IMR-90 (cell line): ENCODE measurements around the gene ZNF584. TPM values are rescaled to one million over a fixed set of nuclear protein-coding genes. Genes with fewer than 3 reads are reported as not detected.
A peak's percentile ranks its signal among the peaks of the same experiment; 100 is the strongest.

Experiments
- ATAC-seq: fragments of 200-7000 bp; cut with Tn5 transposase; 2 replicates; pipeline ENCODE4 v1.9.1; 2020; ENCODE audit warnings: low read depth, mild to moderate bottlenecking, moderate library complexity
- BruUV-seq: library from RNA; stranded (reverse); fragments of 400-500 nt; replicated peaks from 2 replicates; lab custom pipeline; 2021; lab: Mats Ljungman, UMichigan
- CTCF ChIA-PET: fragments of 300-600 bp; formaldehyde crosslinking; extraction: SDS; loops from one replicate; lab custom pipeline; 2021; ENCODE audit warnings: antibody characterized with exemption; lab: Yijun Ruan, JAX
- POLR2A ChIA-PET: fragments of 300-600 bp; sonication (Branson Sonifier 250); formaldehyde crosslinking; loops from one replicate; lab custom pipeline; 2022; ENCODE audit warnings: antibody characterized with exemption; ENCODE audit not compliant: unreplicated experiment; lab: Charles Lee
- DNase-seq: peaks from one replicate; pipeline ENCODE4 v3.0.0; 2013
- H2AFZ ChIP-seq: replicated peaks from 2 replicates; pipeline ENCODE3; 2013; ENCODE audit warnings: low read length, mild to moderate bottlenecking; ENCODE audit not compliant: poor library complexity
- H2AK5ac ChIP-seq: 2 replicates; pipeline ENCODE4 v1.6.1; 2013; ENCODE audit warnings: low read depth, low read length, inconsistent platforms
- H2AK9ac ChIP-seq: replicated peaks from 2 replicates; pipeline ENCODE3; 2013; ENCODE audit warnings: mild to moderate bottlenecking, low read depth, low read length, moderate library complexity; ENCODE audit not compliant: poor library complexity
- H2BK120ac ChIP-seq: 2 replicates; pipeline ENCODE4 v1.6.1; 2013; ENCODE audit warnings: low read depth, low read length, inconsistent platforms
- H2BK15ac ChIP-seq: 3 replicates; pipeline ENCODE4 v1.6.1; 2013; ENCODE audit warnings: low read depth, low read length, inconsistent platforms
- H2BK20ac ChIP-seq: 2 replicates; pipeline ENCODE4 v1.6.1; 2013; ENCODE audit warnings: low read depth, mild to moderate bottlenecking, inconsistent platforms, low read length, moderate library complexity
- H2BK5ac ChIP-seq: 2 replicates; pipeline ENCODE4 v1.6.1; 2013; ENCODE audit warnings: mild to moderate bottlenecking, low read depth, low read length, inconsistent platforms; ENCODE audit not compliant: poor library complexity, severe bottlenecking
- H3K14ac ChIP-seq: replicated peaks from 2 replicates; pipeline ENCODE4 v1.6.1; 2013; ENCODE audit warnings: low read depth, low read length, inconsistent platforms
- H3K18ac ChIP-seq: 2 replicates; pipeline ENCODE4 v1.6.1; 2013; ENCODE audit warnings: low read depth, low read length, control low read depth
- H3K23ac ChIP-seq: 2 replicates; pipeline ENCODE4 v1.6.1; 2013; ENCODE audit warnings: low read depth, low read length, inconsistent platforms
- H3K27ac ChIP-seq: 2 replicates; pipeline ENCODE4 v1.5.1; 2013; ENCODE audit warnings: mild to moderate bottlenecking, control low read depth, low read length; ENCODE audit not compliant: insufficient read depth
- H3K27me3 ChIP-seq: 2 replicates; pipeline ENCODE4 v1.6.1; 2013; ENCODE audit warnings: low read length; ENCODE audit not compliant: control insufficient read depth, insufficient read depth
- H3K36me3 ChIP-seq: 2 replicates; pipeline ENCODE4 v1.6.1; 2013; ENCODE audit warnings: low read length, mixed read lengths; ENCODE audit not compliant: control insufficient read depth, insufficient read depth
- H3K4ac ChIP-seq: 2 replicates; pipeline ENCODE4 v1.6.1; 2013; ENCODE audit warnings: low read depth, low read length, inconsistent platforms
- H3K4me1 ChIP-seq: 2 replicates; pipeline ENCODE4 v1.6.1; 2013; ENCODE audit warnings: low read length, mixed read lengths; ENCODE audit not compliant: control insufficient read depth, insufficient read depth
- H3K4me2 ChIP-seq: 2 replicates; pipeline ENCODE4 v1.6.1; 2013; ENCODE audit warnings: low read depth, mild to moderate bottlenecking, control low read depth, low read length, moderate library complexity
- H3K4me3 ChIP-seq: 2 replicates; pipeline ENCODE4 v1.5.1; 2013; ENCODE audit warnings: low read depth, mild to moderate bottlenecking, control low read depth, low read length, moderate library complexity; ENCODE audit not compliant: insufficient read depth
- H3K56ac ChIP-seq: 2 replicates; pipeline ENCODE4 v1.6.1; 2013; ENCODE audit warnings: low read length, inconsistent platforms; ENCODE audit not compliant: insufficient read depth; ENCODE audit errors: extremely low read depth
- H3K79me1 ChIP-seq, 2 experiments: 2 replicates each; pipeline ENCODE4 v1.6.1; 2013; ENCODE audit warnings: low read length in 2 of 2, inconsistent platforms in 1 of 2, low read depth in 1 of 2
- H3K9ac ChIP-seq: 2 replicates; pipeline ENCODE4 v1.6.1; 2013; ENCODE audit warnings: low read depth, low read length, control low read depth
- H3K9me1 ChIP-seq: 2 replicates; pipeline ENCODE4 v1.6.1; 2013; ENCODE audit warnings: low read length, inconsistent platforms; ENCODE audit not compliant: insufficient read depth
- H3K9me3 ChIP-seq: 2 replicates; pipeline ENCODE4 v1.6.1; 2013; ENCODE audit warnings: low read length; ENCODE audit not compliant: control insufficient read depth, insufficient read depth
- H4K20me1 ChIP-seq: 2 replicates; pipeline ENCODE4 v1.6.1; 2013; ENCODE audit warnings: low read length, inconsistent platforms; ENCODE audit not compliant: insufficient read depth
- H4K5ac ChIP-seq: 2 replicates; pipeline ENCODE4 v1.6.1; 2013; ENCODE audit warnings: mild to moderate bottlenecking, low read depth, low read length, control low read depth
- H4K8ac ChIP-seq, 2 experiments: 2 replicates each; pipeline ENCODE4 v1.6.1; 2013; ENCODE audit warnings: low read depth in 2 of 2, low read length in 2 of 2, control low read depth in 1 of 2, inconsistent platforms in 1 of 2
- H4K91ac ChIP-seq: 2 replicates; pipeline ENCODE4 v1.6.1; 2013; ENCODE audit warnings: low read depth, low read length, inconsistent platforms; ENCODE audit not compliant: insufficient read depth
- CEBPB ChIP-seq: IDR thresholded peaks from 2 replicates; pipeline ENCODE4 v1.6.1; 2012; ENCODE audit warnings: low read depth, low read length, improper control_type of control experiment
- CHD1 ChIP-seq: IDR thresholded peaks from 2 replicates; pipeline ENCODE4 v1.6.1; 2012; ENCODE audit warnings: low read depth, low read length, improper control_type of control experiment
- CTCF ChIP-seq: conservative IDR thresholded peaks from 2 replicates; pipeline ENCODE4 v1.5.1; 2012; ENCODE audit warnings: mild to moderate bottlenecking, low read depth, low read length, improper control_type of control experiment
- FOS ChIP-seq: fragments of 150-350 bp; IDR thresholded peaks from 2 replicates; pipeline ENCODE4 v1.6.1; 2016; ENCODE audit warnings: low read depth, low read length
- MAFK ChIP-seq: IDR thresholded peaks from 2 replicates; pipeline ENCODE4 v1.6.1; 2012; ENCODE audit warnings: low read depth, low read length, improper control_type of control experiment
- MAZ ChIP-seq: IDR thresholded peaks from 2 replicates; pipeline ENCODE4 v1.6.1; 2012; ENCODE audit warnings: low read depth, mild to moderate bottlenecking, low read length, improper control_type of control experiment, moderate library complexity, borderline replicate concordance
- MXI1 ChIP-seq: IDR thresholded peaks from 2 replicates; pipeline ENCODE4 v1.6.1; 2012; ENCODE audit warnings: low read depth, mild to moderate bottlenecking, low read length, moderate library complexity, borderline replicate concordance
- POLR2A ChIP-seq: IDR thresholded peaks from 2 replicates; pipeline ENCODE4 v1.6.1; 2012; ENCODE audit warnings: mild to moderate bottlenecking, low read depth, low read length
- RAD21 ChIP-seq: IDR thresholded peaks from 2 replicates; pipeline ENCODE4 v1.6.1; 2012; ENCODE audit warnings: low read length, improper control_type of control experiment
- RCOR1 ChIP-seq: IDR thresholded peaks from 2 replicates; pipeline ENCODE4 v1.6.1; 2012; ENCODE audit warnings: mild to moderate bottlenecking, low read length, improper control_type of control experiment; ENCODE audit not compliant: insufficient replicate concordance
- RFX5 ChIP-seq: IDR thresholded peaks from 2 replicates; pipeline ENCODE4 v1.8.0; 2012; ENCODE audit warnings: low read depth, mild to moderate bottlenecking, low read length, moderate library complexity
- SMC3 ChIP-seq: fragments of 150-350 bp; IDR thresholded peaks from 2 replicates; pipeline ENCODE4 v1.6.1; 2016; ENCODE audit warnings: low read depth, mild to moderate bottlenecking, antibody characterized with exemption, low read length, moderate library complexity
- USF2 ChIP-seq: fragments of 150-350 bp; IDR thresholded peaks from 2 replicates; pipeline ENCODE4 v1.6.1; 2017; ENCODE audit warnings: mild to moderate bottlenecking, antibody characterized with exemption, low read length, low read depth
- WGBS, 2 experiments: methylation state at CpG; one replicate each; pipeline versions ENCODE4 v1.1.5 to v1.1.7; 2013; ENCODE audit warnings: missing lambda C conversion rate in 2 of 2; ENCODE audit not compliant: insufficient read length in 1 of 2; ENCODE audit errors: extremely low coverage in 2 of 2; 5-methylcytosine and 5-hydroxymethylcytosine counted together
- dilution Hi-C: fragments of 300-500 bp; cut with HindIII; formaldehyde crosslinking; loops from one replicate; pipeline ENCODE4 v1.14.3; 2018; ENCODE audit warnings: low sequenced_read_pairs; ENCODE audit not compliant: unreplicated experiment
- in situ Hi-C: fragments of 300-500 bp; cut with MboI; formaldehyde crosslinking; loops from 3 replicates; pipeline ENCODE4 v1.14.3; 2019; ENCODE audit warnings: low sequenced_read_pairs, inconsistent platforms, mixed read lengths
- intact Hi-C: fragments of 100-400 bp; cut with micrococcal nuclease; formaldehyde crosslinking; loops from 2 replicates; pipeline ENCODE4 v1.10.0; 2022
- polyA plus RNA-seq, 3 experiments: library from polyadenylated mRNA; depleted of rRNA; stranded (reverse); fragments of >200 nt; gene quantifications; 2 replicates each; pipeline ENCODE4 v1.2.3, GENCODE V29; 2012; ENCODE audit warnings: low replicate concordance in 1 of 3
- total RNA-seq: library from RNA; depleted of rRNA; stranded (reverse); fragments of >200 nt; gene quantifications from 2 replicates; pipeline ENCODE4 v1.2.3, GENCODE V29; 2012
- TF ChIP-seq, protein P1 (sequence below): fragments of 150-350 bp; IDR thresholded peaks from 2 replicates; pipeline ENCODE4 v1.6.1; 2016; ENCODE audit warnings: low read depth, mild to moderate bottlenecking, low read length, moderate library complexity, borderline replicate concordance

Gene ZNF584
- total and polyA plus RNA-seq, 2 of the 4 experiments (the other 2 are of a cell fraction) = 11.6 to 15.4 TPM

GRCh38 chr19:58466089-58466759 lies 57.8 kb downstream of the ZNF584 start:
- Histone ChIP-seq H3K9ac (peak overlapping the region; percentile 53), H3K18ac (no peak overlapping the region), H3K56ac (no peak overlapping the region; the same call in 1 of the 2 replicates), H2BK5ac (no peak overlapping the region), H3K9me3 (no peaks in the 10 kb centered on the region), H2AK9ac (peak overlapping the region; percentile 89), H2AK5ac (no peak overlapping the region), H4K8ac (peak overlapping the region; percentile 57 to 95; a peak in 3 of 4 replicates), H4K20me1 (peaks cover 13% of the 10 kb centered on the region), H3K27me3 (no peaks in the 10 kb centered on the region), H3K27ac (no peak overlapping the region; the same call in 1 of the 2 replicates), H3K9me1 (peaks cover 14% of the 10 kb centered on the region), H3K4me3 (peak overlapping the region; percentile 65), H3K4me1 (peaks cover 7% of the 10 kb centered on the region), H4K5ac (no peak overlapping the region), H3K36me3 (peaks cover 14% of the 10 kb centered on the region), H3K4ac (peak overlapping the region; percentile 63), H2BK15ac (no peak overlapping the region), H4K91ac (no peak overlapping the region), H3K79me1 (peaks cover 14 to 27% of the 10 kb centered on the region in 2 experiments; a peak in 3 of 4 replicates), H3K14ac (peak overlapping the region; percentile 78; the same call in 1 of the 2 replicates), H2BK20ac (peak overlapping the region; percentile 29; the same call in 1 of the 2 replicates), H3K23ac (peak overlapping the region; percentile 80), H2AFZ (peak overlapping the region; percentile 100), H3K4me2 (peak overlapping the region; percentile 92), H2BK120ac (no peak overlapping the region)
- BruUV-seq = no TSS peak
- no peak for TF ChIP-seq MXI1
- TF ChIP-seq CTCF = no peak
- TF ChIP-seq CHD1 = no peak
- TF ChIP-seq CEBPB = no peak
- TF ChIP-seq, protein P1, sequence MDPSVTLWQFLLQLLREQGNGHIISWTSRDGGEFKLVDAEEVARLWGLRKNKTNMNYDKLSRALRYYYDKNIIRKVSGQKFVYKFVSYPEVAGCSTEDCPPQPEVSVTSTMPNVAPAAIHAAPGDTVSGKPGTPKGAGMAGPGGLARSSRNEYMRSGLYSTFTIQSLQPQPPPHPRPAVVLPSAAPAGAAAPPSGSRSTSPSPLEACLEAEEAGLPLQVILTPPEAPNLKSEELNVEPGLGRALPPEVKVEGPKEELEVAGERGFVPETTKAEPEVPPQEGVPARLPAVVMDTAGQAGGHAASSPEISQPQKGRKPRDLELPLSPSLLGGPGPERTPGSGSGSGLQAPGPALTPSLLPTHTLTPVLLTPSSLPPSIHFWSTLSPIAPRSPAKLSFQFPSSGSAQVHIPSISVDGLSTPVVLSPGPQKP = no peak
- no peak for TF ChIP-seq USF2
- TF ChIP-seq SMC3 = no peak
- no peak for TF ChIP-seq RFX5
- no peak for TF ChIP-seq RCOR1
- no peak for TF ChIP-seq MAZ
- no peak for TF ChIP-seq FOS
- TF ChIP-seq MAFK = no peak
- TF ChIP-seq POLR2A = no peak
- TF ChIP-seq RAD21 = no peak
- POLR2A ChIA-PET = no interaction called here
- DNase-seq = no peak
- in situ Hi-C loops (no loop called here), intact Hi-C loops (no loop called here), dilution Hi-C loops (no loop called here)
- CTCF ChIA-PET = no interaction called here
- ATAC-seq = peak; percentile 4; the same call in 1 of the 2 replicates
- WGBS, 2 experiments = 4% methylated on average over 4 of the region's 20 CpGs; no CpG with 5 or more reads in 1 of the 2 experiments
